HG03280 (cell line): ENCODE results near the gene SATB2.

Experiments used
- ATAC-seq: cut with Tn5 transposase; IDR thresholded peaks from one replicate; pipeline ENCODE4 v1.9.1; 2021; ENCODE audit warnings: mild to moderate bottlenecking, moderate library complexity; ENCODE audit not compliant: unreplicated experiment

The SATB2 gene

GRCh38 chr2:199409759-199410529 lies 47.8 kb downstream of the SATB2 start:
- ATAC-seq: no peak

- ATAC-seq: no peak
These were observed 50.3 kb downstream of the SATB2 start for GRCh38 chr2:199407421-199407820.

- ATAC-seq: no peak
These were observed 52.5 kb downstream of the SATB2 start for GRCh38 chr2:199405241-199405640.

- ATAC-seq: no peak
These were observed 52.9 kb downstream of the SATB2 start for GRCh38 chr2:199404841-199405240.

- ATAC-seq: no peak
These were observed 62.4 kb downstream of the SATB2 start for GRCh38 chr2:199395311-199395710.

- ATAC-seq: no peak
These were observed 65.4 kb downstream of the SATB2 start for GRCh38 chr2:199392363-199392762.

- ATAC-seq: no peak
These were observed 68.9 kb downstream of the SATB2 start for GRCh38 chr2:199388728-199389268.

- no peak for ATAC-seq
These were observed 73.7 kb downstream of the SATB2 start for GRCh38 chr2:199384043-199384442.

- ATAC-seq: no peak
These were observed 74.7 kb downstream of the SATB2 start for GRCh38 chr2:199383021-199383420.

- no peak for ATAC-seq
These were observed 75.6 kb downstream of the SATB2 start for GRCh38 chr2:199382091-199382490.

- no peak for ATAC-seq
These were observed 76.2 kb downstream of the SATB2 start for GRCh38 chr2:199381531-199381930.

GRCh38 chr2:199378948-199379650 lies 78.6 kb downstream of the SATB2 start:
- no peak for ATAC-seq

GRCh38 chr2:199370150-199370780 lies 87.5 kb downstream of the SATB2 start:
- ATAC-seq: no peak

- no peak for ATAC-seq
These were observed 91.3 kb downstream of the SATB2 start for GRCh38 chr2:199366406-199366805.

GRCh38 chr2:199364153-199364552 lies 93.6 kb downstream of the SATB2 start:
- ATAC-seq: no peak

- no peak for ATAC-seq
These were observed 101.3 kb downstream of the SATB2 start for GRCh38 chr2:199356412-199356811.

GRCh38 chr2:199348871-199349270 lies 108.9 kb downstream of the SATB2 start:
- no peak for ATAC-seq

- no peak for ATAC-seq
These were observed 113.7 kb downstream of the SATB2 start for GRCh38 chr2:199344012-199344411.

- no peak for ATAC-seq
These were observed 115.4 kb downstream of the SATB2 start for GRCh38 chr2:199342334-199342733.

GRCh38 chr2:199341123-199341522 lies 116.6 kb downstream of the SATB2 start:
- no peak for ATAC-seq

- no peak for ATAC-seq
These were observed 117.7 kb downstream of the SATB2 start for GRCh38 chr2:199339891-199340605.
